GM18951 (cell line): ENCODE measurements around the gene RASGRP3.

Experiments used
- POLR2A ChIP-seq: IDR thresholded peaks from 4 replicates; pipeline ENCODE4 v1.6.1; 2011; ENCODE audit warnings: mild to moderate bottlenecking; ENCODE audit not compliant: insufficient read length, insufficient read depth; ENCODE audit errors: extremely low read depth
- in situ Hi-C: fragments of 300-500 bp; cut with MboI; formaldehyde crosslinking; loops from one replicate; pipeline ENCODE4 v1.12.0; 2022; ENCODE audit warnings: low sequenced_read_pairs, mixed read lengths, inconsistent platforms; ENCODE audit not compliant: unreplicated experiment

Gene RASGRP3

GRCh38 chr2:33529771-33530481 is 53.5 kb downstream of the RASGRP3 start:
- TF ChIP-seq POLR2A, result no peak
- in situ Hi-C loops, result no loop called here

GRCh38 chr2:33530690-33531548 is 54.5 kb downstream of the RASGRP3 start:
- in situ Hi-C loops, result no loop called here

GRCh38 chr2:33531549-33532059 is 55.2 kb downstream of the RASGRP3 start:
- no peak for TF ChIP-seq POLR2A
- in situ Hi-C loops, result no loop called here

More at GRCh38 chr2:33530690-33531548, 54.5 kb downstream of the RASGRP3 start:
- TF ChIP-seq POLR2A, result no peak

- in situ Hi-C loops, result no loop called here
Observed at GRCh38 chr2:33532146-33532545, 55.7 kb downstream of the RASGRP3 start.

GRCh38 chr2:33532966-33533365 is 56.5 kb downstream of the RASGRP3 start:
- in situ Hi-C loops, result no loop called here
- TF ChIP-seq POLR2A, result no peak

More at GRCh38 chr2:33532146-33532545, 55.7 kb downstream of the RASGRP3 start:
- TF ChIP-seq POLR2A, result no peak

- in situ Hi-C loops, result no loop called here
- TF ChIP-seq POLR2A, result no peak
Observed at GRCh38 chr2:33535421-33535820, 59.0 kb downstream of the RASGRP3 start.

GRCh38 chr2:33541243-33541642 is 64.8 kb downstream of the RASGRP3 start:
- no peak for TF ChIP-seq POLR2A
- in situ Hi-C loops, result no loop called here

GRCh38 chr2:33550206-33550605 is 73.8 kb downstream of the RASGRP3 start:
- in situ Hi-C loops, result no loop called here
- TF ChIP-seq POLR2A, result no peak

GRCh38 chr2:33552758-33553461 is 76.5 kb downstream of the RASGRP3 start:
- no peak for TF ChIP-seq POLR2A
- in situ Hi-C loops, result no loop called here

GRCh38 chr2:33555681-33556080 is 79.2 kb downstream of the RASGRP3 start:
- TF ChIP-seq POLR2A, result no peak

GRCh38 chr2:33559328-33559727 is 82.9 kb downstream of the RASGRP3 start:
- in situ Hi-C loops, result no loop called here
- no peak for TF ChIP-seq POLR2A

More at GRCh38 chr2:33555681-33556080, 79.2 kb downstream of the RASGRP3 start:
- in situ Hi-C loops, result no loop called here

GRCh38 chr2:33560017-33560416 is 83.6 kb downstream of the RASGRP3 start:
- in situ Hi-C loops, result no loop called here

GRCh38 chr2:33561872-33562271 is 85.4 kb downstream of the RASGRP3 start:
- TF ChIP-seq POLR2A, result no peak
- in situ Hi-C loops, result no loop called here

More at GRCh38 chr2:33560017-33560416, 83.6 kb downstream of the RASGRP3 start:
- TF ChIP-seq POLR2A, result no peak
